Right lobe of liver (tissue), 6 donors: ENCODE data around the gene SPOPL. TPM values are rescaled to one million over a fixed set of nuclear protein-coding genes. Genes with fewer than 3 reads are reported as not detected.

Source experiments
- ATAC-seq, 4 donors: fragments of 200-7000 bp; cut with Tn5 transposase; one replicate each; pipeline ENCODE4 v1.9.1; 2020; ENCODE audit warnings: mild to moderate bottlenecking in 4 of 4, moderate library complexity in 4 of 4
- DNase-seq, 3 donors: peaks; one replicate each; pipeline ENCODE4 v3.0.0-alpha.2; 2020
- H3K27ac ChIP-seq, 3 donors: fragments of 200-600 bp; one replicate each; pipeline ENCODE4 v1.8.0; 2022
- H3K27me3 ChIP-seq, 2 donors: fragments of 200-600 bp; one replicate each; pipeline ENCODE4 v1.8.0; 2022
- H3K36me3 ChIP-seq, 4 donors: fragments of 200-600 bp; sonication (generic) in 1 of 4; one replicate each; pipeline versions ENCODE4 v1.5.1 to v1.8.0; 2017 to 2022; ENCODE audit warnings: control low read depth in 1 of 4
- H3K4me1 ChIP-seq, 4 donors: fragments of 200-600 bp; sonication (generic) in 1 of 4; one replicate each; pipeline versions ENCODE4 v1.5.1 to v1.8.0; 2017 to 2022; ENCODE audit warnings: control low read depth in 1 of 4
- H3K4me3 ChIP-seq, 3 donors: fragments of 200-600 bp; one replicate each; pipeline ENCODE4 v1.8.0; 2022
- H3K9me3 ChIP-seq, 4 donors: fragments of 200-600 bp; sonication (generic) in 1 of 4; one replicate each; pipeline versions ENCODE4 v1.5.1 to v1.8.0; 2017 to 2022; ENCODE audit warnings: control low read depth in 1 of 4
- CTCF ChIP-seq, 4 donors: fragments of 200-600 bp in 3 of 4; fragments of 450-650 bp in 1 of 4; IDR thresholded peaks; one replicate each; pipeline versions ENCODE4 v1.5.1 to v1.8.0; 2016 to 2022; ENCODE audit warnings: antibody characterized with exemption in 4 of 4, mild to moderate bottlenecking in 2 of 4
- POLR2A ChIP-seq: fragments of 450-650 bp; IDR thresholded peaks from one replicate; pipeline ENCODE4 v1.6.1; 2017; ENCODE audit warnings: antibody characterized with exemption, mild to moderate bottlenecking
- WGBS: methylation state at CpG from one replicate; pipeline ENCODE4 v1.1.6; 2018; ENCODE audit warnings: low coverage, low lambda C conversion rate; ENCODE audit not compliant: insufficient coverage; ENCODE audit errors: missing lambda C conversion rate; 5-methylcytosine and 5-hydroxymethylcytosine counted together
- intact Hi-C, 2 donors: fragments of 100-400 bp; cut with DNase I; formaldehyde crosslinking; loops; one replicate each; pipeline versions ENCODE4 v1.11.2 to v1.14.1; 2022
- total RNA-seq, 6 experiments: library from RNA; depleted of rRNA in 2 of 6; stranded (reverse); fragments of >200 nt in 2 of 6; fragmentation: NEBNext Ultra II Directional in 3 of 6; extraction: Animal tissue kit (Norgen Biotek cat#: 25700) in 3 of 6; gene quantifications; one replicate each; pipeline versions ENCODE4 v1.1.0 to v1.2.4, GENCODE V29; 2016 to 2023
- donor health status: DM: no; HTN: yes; CAD: no.
- donor health status: DM: no; HTN: no; CAD: no.
- donor health status: DM: no; HTN: no; CAD: no.
- donor health status: DM: no; HTN: yes; CAD: no.
- donor health status: DM: no; HTN: yes; CAD: no.

The SPOPL gene
- total RNA-seq, 6 experiments from 2014 or later = 10.6 to 14.8 (median 12.3) TPM

DNA sequence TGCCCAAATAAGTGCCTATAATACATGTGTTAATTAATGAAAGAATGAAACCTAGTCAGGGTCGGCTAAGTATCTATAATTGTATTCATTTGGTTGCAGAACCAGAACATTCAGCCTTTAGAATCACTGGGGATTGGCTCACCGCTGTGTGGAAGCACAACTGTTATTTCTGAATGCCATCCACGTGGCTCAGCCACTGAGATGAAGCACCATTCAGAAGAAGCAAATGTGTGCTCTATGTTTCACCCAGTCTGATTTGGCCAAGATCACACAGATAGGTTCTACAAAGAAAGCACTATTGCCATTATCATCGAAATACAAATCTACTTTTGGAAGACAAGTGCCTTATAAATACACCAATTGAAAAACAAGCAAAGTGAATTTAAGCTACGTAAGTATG, 30.6 kb upstream of the SPOPL start:
- TF ChIP-seq CTCF (IDR thresholded peaks at IDR 0.05) = no peak
- TF ChIP-seq POLR2A = no peak
- no peaks in the 10 kb centered on the region for H3K27me3 ChIP-seq
- H3K27ac ChIP-seq = no peak overlapping the region
- H3K9me3 ChIP-seq = no peaks in the 10 kb centered on the region
- ATAC-seq = no peak
- H3K4me3 ChIP-seq = no peak overlapping the region
- no peak for DNase-seq
- H3K4me1 ChIP-seq = peaks cover 0 to 5% (median 0%) of the 10 kb centered on the region in 4 donors
- intact Hi-C loops = no loop called here
- 90% methylated on average over 3 of the region's 5 CpGs for WGBS
- H3K36me3 ChIP-seq = no peaks in the 10 kb centered on the region

DNA sequence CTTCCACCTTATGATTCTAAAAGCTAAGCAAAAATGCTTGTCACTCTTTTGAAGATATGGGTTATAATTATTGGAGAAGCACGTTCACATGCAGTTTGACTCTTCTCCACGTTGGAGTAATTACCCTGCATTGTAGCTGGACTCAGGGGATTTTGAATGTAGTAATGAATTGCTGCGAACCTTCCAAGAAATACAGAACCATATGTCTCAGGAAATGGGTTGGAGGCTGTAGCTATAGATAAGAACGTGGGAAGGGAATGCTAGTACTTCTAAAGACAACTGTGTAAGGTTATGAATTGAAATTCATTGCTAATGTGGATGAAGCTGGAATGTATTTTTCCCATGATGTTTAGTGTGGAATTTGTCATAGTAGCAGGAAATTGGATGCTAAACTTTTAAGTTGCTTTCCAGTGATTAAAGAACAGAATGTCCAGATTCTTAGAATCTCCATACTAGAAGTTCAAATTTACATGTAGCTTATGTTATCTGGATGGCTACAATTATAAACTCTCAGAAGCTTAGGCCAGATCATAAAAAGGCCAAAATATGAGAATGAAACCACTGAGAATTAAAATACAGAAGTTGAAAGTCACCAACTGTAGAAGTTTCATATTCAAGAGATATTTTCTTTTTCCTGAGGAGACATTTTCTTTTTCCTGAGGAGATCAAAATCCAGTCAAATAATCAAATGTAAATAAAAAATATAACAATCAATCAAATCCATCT, 27.3 kb upstream of the SPOPL start:
- intact Hi-C loops = no loop called here
- no peak for ATAC-seq
- Histone ChIP-seq H3K36me3 (no peaks in the 10 kb centered on the region), H3K4me3 (no peak overlapping the region), H3K4me1 (peaks cover 0 to 5% (median 0%) of the 10 kb centered on the region in 4 donors), H3K27ac (no peak overlapping the region), H3K9me3 (no peaks in the 10 kb centered on the region), H3K27me3 (no peaks in the 10 kb centered on the region)
- TF ChIP-seq CTCF (IDR thresholded peaks at IDR 0.05) (no peak), POLR2A (no peak)
- WGBS = 50% methylated on average over 4 of the region's 4 CpGs
- no peak for DNase-seq

- H3K27ac ChIP-seq = no peak overlapping the region
- TF ChIP-seq POLR2A (no peak), CTCF (IDR thresholded peaks at IDR 0.05) (no peak)
- intact Hi-C loops = no loop called here
- no peaks in the 10 kb centered on the region for H3K36me3 ChIP-seq
- H3K9me3 ChIP-seq = no peaks in the 10 kb centered on the region
- 32% methylated on average over 4 of the region's 4 CpGs for WGBS
- peaks cover 0 to 3% (median 0%) of the 10 kb centered on the region in 4 donors for H3K4me1 ChIP-seq
- DNase-seq (no peak), ATAC-seq (peak in 1 of 4 donors; percentile 20)
- H3K4me3 ChIP-seq = no peak overlapping the region
- no peaks in the 10 kb centered on the region for H3K27me3 ChIP-seq
Measured at GRCh38 chr2:138475277-138475776, 26.2 kb upstream of the SPOPL start.

DNA sequence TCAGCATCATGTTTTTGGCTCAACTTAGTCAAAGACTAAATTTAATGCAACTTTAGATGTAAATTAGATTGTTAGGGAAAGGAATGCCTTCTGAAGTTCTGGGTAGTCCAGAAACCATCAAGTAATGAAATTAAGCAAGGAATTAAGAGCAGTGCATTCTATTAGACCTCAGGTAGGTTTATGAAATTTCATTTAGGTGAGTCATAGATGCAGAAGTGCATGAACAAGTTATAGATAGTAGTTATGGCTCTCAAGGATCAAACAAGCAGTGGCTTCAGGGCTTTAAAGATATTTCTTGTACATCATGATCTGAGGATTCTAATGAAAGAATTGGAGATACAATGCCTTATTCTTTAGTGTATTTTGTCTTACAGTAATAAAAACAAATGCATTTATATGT, 25.4 kb upstream of the SPOPL start:
- intact Hi-C loops = no loop called here
- Histone ChIP-seq H3K4me3 (no peak overlapping the region), H3K4me1 (no peaks in the 10 kb centered on the region), H3K27ac (no peak overlapping the region), H3K27me3 (no peaks in the 10 kb centered on the region), H3K9me3 (no peaks in the 10 kb centered on the region), H3K36me3 (no peaks in the 10 kb centered on the region)
- no peak for ATAC-seq
- TF ChIP-seq POLR2A (no peak), CTCF (IDR thresholded peaks at IDR 0.05) (no peak)
- DNase-seq = no peak
